GM21447 (cell line): ENCODE results near the gene PFAS.
"Not testable (repeated sequence)": the region's sequence is repeated elsewhere in the genome, so short reads cannot be mapped to it uniquely, and the experiment has no call there.

ENCODE experiments used
- ATAC-seq: cut with Tn5 transposase; IDR thresholded peaks from one replicate; pipeline ENCODE4 v1.9.1; 2021; ENCODE audit not compliant: unreplicated experiment

The PFAS gene

DNA sequence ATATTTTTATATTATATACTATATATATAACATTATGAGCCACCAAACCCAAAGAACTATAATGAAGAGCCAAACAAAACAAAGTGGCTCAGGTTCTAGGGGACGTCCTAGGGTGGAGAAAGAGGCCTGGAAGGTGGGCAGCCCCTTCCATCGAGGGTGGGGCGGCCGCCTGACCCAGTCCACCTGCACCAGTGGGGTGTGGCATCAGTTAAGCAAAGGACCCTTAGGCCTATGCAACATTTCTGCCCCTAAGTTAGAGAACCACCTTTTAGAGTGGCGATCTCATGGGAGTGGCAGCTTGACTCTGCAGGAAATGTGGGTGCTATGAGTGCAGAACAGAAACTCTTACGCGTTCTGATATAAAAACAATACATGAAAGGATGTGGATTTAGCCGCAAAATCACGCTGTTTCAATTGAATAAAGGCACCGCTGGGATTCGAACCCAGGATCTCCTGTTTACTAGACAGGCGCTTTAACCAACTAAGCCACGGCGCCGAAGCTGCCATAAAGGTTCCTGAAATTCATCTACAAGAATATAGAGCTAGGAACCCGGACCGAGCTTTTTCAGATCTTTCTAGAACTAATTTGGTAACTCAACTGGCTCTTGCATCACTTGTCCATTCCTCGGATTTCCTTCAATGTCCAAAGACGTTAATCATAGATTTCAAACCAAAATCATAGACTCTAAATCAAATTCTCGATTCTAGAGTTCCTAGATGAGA lies 23.1 kb upstream of the PFAS start:
- no peak for ATAC-seq

DNA sequence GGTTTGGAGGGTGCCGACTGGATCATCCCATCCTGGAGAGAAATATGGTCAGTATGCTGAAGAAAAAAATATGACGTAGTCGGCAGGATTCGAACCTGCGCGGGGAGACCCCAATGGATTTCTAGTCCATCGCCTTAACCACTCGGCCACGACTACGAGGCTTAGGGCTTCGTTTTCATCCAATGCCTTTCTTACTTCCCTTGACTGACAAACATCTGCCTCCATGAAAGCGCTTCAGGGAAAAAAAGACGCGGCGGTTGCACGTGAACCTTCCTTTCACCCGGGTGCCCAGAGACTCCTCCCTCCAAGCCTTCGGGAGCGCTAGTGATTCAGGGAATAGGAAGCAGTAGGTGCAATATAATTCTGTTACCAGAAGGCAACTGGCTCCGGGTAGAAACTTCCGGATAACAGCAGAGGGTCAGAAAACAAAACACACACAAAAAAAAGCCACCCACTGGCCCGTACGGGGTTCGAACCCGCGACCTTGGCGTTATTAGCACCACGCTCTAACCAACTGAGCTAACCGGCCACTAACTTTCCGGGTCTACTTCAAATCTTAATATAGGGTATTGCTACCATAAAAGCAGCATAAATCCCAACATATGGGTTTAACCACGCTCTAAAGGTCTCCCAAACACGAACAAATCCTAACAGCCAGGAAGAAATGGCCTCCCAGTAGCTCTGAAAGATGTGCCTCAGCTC lies 22.4 kb upstream of the PFAS start:
- ATAC-seq, result no peak

DNA sequence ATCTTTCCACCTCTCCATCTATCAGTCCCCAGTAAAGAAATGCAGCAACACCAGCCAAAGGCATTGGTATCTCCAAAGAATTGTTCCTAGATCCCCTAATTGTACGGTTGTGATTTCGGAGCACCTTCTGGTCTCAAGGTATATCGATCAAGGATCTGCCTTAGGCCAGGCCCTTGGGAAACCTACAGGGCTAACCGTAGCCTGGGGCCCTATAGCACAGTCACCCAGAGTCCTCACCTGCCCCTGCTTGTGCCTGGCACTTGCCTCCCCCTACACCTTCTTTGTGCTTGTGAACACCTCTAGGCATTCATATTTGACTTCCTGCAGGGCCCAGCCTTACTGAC lies 21.9 kb upstream of the PFAS start:
- no peak for ATAC-seq

DNA sequence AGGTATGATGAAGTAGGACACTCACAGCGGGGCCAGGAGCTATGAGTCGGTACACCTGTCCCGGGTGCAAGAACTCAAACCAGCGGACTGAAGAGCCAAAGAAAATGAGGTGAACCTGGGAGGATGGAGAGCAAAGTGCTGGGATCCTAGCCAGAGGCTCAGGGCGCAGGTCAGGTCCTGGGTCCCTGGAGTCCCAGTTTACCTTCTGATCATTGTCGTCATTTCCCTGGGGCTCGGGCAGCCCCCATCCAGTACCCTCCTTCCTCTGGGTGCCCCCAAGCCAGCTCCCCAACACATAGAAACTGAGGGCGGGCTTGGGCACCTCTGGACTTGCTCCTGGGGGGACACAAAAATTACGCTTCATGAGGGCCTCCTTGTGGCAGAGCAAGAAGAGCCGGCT lies 17.4 kb upstream of the PFAS start:
- no peak for ATAC-seq

DNA sequence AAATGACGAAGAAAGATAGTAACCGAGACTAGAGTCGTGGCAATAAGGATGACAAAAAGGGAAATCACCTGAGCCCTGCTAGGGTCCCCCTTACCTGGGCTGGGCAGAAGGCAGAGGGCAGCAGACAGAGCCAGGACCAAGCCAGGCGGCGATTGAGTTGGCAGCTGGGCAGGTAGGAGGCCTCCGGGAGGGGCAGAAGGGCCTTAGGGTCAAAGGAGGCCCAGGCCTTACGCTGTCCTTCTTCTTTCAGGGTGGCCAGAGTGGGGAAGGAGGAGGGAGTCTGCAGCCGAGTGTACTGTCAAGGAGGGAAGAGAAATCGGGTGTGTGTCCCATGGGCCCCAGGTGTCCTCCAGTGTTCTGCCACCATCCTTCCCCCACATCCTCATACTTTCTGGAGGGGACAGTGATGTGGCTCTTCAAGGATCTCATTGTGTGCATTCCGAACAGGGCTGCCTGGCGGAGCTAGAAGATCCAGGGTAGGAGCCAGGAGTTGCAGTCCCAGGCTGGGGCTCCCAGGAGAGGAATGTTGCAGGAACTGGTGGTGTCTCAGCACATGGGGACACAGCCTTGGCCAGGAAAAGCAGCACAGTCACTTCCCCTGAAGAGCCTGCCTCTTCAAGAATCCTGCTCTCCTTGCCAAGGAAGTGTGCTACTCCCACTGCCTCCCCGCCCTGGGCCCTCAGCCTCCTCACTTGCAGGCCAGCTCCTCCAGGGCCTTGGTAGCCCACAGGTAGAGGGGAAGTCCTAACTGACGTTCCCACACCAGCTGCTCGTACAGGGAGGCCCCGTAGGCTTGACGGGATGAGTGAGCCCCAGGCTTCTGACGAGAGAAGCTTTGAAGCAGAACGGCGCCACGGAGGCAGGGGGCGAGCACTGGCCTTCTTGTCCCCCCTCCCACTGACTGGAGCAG lies 14.5 kb upstream of the PFAS start:
- ATAC-seq, result no peak

DNA sequence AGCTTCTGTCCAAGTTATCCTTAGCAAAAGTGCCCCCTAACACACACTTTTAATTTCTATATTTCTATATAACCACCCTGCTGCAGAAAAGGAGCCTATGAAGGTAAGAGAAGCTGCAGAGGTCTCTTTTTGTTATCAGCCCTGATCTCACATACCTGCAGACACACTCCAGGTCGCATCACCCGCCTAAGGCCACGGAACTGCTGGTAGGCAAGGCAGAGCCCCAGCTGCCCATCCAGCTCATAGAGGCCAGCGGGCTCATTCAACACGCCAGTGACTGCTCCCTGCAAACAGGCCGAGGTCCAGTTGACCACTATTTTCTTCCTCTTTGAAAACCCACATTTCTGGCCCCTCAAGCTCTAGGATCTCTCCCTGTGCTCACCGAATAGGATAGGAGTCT lies 13.4 kb upstream of the PFAS start:
- no peak for ATAC-seq

DNA sequence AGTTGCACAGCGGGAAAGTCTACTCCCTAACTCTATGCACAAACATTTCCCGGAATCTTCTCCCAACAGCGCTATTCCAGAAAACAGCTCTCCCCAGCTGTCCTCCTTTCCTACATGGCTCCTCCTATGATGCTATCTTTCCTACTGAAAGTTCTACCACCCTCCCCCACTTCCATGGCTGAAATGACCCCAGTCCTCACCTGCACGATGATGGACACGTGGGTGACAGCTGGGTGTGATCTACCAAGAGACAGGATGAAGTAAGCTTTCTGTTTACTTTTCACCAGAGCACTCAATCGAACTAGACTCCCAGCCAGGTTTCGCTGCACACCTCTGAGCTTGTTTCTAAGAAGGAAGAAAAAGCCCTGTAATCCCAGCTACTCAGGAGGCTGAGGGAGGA lies 11.9 kb upstream of the PFAS start:
- ATAC-seq, result no peak

DNA sequence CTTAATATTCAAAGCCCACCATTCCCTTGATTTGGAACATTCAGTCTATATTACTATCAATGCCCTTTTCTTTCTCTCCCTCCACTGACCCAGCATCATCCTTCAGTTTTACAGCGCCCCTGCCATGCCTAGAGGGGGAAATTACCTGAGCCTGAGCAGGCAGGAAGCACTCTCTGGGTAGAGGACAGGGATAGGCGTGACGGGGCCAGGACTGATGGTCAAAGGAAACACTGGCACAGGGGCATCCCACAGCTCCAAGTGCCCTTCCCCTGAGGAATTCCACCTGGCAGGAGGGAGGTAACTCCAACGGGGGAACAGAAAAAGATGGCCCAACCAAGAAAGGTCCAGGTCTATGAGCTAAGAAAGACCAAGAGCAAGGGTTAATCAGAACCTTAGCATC lies 11.2 kb upstream of the PFAS start:
- no peak for ATAC-seq

DNA sequence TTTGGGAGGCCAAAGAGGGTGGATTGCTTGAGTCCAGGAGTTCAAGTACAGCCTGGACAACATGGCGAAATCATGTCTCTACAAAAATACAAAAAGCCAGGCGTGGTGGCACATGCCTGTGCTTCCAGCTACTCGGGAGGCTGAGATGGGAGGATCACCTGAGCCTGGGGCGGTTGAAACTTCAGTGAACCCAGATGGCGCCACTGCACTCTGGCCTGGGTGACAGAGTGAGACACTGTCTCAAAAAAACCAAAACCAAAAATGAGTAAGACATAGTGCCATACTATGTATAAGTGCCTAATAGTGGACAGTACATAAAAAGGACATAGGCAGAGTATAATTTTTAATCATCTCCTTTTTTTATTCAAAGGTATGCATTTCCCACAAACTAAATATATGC lies 5.3 kb upstream of the PFAS start:
- ATAC-seq, result no peak

DNA sequence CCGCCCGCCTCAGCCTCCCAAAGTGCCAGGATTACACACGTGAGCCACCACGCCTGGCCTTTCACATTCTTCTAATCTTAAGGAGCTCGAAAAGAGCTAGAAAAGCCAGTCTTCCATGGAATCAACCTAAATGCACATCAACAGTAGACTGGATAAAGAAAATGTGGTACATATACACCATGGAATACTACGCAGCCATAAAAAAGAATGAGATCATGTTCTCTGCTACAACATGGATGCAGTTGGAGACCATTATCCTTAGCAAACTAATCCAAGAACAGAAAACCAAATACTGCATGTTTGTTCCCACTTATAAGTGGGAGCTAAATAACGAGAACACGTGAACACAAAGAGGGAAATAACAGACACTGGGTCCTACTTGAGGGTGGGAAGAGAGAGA lies 4.3 kb upstream of the PFAS start:
- no peak for ATAC-seq

DNA sequence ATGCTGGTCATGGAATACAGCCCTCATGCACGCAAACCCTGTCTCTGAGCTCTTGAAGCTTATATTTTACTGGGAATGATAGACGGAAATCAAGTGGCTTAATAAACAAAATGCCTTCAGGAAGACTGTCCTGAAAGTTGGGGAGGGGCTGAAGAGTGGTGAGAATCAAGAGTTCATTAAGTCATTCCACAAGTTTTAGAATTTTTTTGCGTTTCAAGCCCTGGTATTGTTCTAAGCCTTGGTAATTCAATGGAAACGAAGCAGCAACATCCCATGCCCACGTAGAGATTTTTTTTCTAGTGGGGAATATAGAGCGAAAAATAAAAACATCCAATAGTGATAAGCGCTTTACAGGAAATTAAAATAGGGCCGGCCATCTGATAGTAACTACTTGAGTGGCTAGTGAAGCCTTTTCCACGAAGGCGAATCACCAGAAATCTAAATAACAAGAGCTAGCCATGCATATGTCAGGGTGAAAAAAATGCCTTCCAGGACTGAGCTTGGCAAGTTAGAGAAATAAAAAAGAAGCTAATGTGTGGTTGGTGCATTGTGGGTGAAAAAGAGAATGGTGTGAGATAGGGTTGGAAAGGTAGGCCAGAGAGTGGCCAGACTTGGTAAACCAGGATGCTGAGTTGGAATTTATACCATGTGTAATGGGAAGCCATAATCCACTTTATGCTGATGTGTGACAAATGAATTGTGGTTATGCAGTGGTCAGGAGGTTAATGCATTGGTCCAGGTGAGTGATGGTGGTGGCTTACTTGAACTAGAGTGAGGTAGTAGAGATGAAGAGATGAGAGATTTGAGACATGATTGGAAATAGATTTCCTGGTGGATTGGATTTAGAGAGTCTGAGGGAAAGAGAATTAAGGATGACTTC lies 772 bp downstream of the PFAS start:
- no peak for ATAC-seq

DNA sequence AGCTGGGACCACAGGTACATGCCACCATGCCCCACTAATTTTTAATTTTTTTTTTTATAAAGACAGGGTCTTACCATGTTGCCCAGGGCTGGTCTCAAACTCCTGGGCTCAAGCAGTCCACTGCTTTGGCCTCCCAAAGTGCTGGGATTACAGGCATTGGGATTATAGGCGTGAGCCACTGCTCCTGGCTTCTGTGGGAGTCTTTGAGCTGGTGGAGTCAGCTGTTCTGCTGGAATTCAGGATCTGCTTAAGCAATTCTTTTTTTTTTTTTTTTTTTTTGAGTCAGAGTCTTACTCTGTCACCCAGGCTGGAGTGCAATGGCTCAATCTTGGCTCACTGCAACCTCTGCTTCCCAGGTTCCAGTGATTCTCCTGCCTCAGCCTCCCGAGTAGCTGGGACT lies 2.3 kb downstream of the PFAS start:
- ATAC-seq, result not testable (repeated sequence)

DNA sequence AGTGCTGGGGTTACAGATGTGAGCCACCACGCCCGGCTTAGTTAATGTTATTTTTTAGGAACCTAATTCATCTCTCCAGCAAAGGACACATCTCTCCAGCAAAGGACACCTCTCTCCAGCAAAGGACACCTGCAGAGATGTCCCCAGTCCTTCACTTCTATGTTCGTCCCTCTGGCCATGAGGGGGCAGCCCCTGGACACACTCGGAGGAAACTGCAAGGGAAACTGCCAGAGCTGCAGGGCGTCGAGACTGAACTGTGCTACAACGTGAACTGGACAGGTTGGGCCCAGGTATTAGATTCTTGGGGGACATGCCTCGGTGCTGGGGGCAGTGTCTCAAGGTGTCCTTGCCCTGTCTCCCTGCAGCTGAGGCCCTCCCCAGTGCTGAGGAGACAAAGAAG lies 4.7 kb downstream of the PFAS start:
- ATAC-seq, result no peak

DNA sequence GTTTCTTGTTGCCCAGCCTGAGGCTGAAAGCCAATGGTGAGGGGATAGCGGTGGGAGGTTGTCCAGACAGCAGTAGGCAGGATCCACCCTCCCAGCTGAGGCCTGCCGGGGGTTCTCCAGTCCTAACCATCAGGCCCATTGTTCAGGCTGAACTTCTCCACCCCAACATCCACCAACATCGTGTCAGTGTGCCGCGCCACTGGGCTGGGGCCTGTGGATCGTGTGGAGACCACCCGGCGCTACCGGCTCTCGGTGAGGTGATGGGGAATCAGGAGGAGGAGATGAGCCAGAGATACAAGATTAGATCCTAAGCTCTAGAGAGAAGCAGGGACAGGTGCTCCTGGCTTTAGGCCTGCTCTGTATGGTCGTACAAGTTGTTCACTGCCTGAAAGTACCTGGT lies 5.8 kb downstream of the PFAS start:
- ATAC-seq, result no peak

DNA sequence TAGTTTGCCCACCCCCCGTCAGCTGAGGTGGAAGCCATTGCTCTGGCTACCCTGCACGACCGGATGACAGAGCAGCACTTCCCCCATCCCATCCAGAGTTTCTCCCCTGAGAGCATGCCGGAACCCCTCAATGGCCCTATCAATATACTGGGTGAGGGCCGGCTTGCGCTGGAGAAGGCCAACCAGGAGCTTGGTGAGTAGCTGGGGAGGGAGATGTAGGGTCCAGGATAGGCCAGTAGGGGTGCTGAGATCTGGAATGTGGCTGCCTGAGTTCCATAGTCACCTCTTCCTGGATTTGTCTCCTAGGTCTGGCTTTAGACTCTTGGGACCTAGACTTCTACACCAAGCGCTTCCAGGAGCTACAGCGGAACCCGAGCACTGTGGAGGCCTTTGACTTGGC lies 6.4 kb downstream of the PFAS start:
- no peak for ATAC-seq

DNA sequence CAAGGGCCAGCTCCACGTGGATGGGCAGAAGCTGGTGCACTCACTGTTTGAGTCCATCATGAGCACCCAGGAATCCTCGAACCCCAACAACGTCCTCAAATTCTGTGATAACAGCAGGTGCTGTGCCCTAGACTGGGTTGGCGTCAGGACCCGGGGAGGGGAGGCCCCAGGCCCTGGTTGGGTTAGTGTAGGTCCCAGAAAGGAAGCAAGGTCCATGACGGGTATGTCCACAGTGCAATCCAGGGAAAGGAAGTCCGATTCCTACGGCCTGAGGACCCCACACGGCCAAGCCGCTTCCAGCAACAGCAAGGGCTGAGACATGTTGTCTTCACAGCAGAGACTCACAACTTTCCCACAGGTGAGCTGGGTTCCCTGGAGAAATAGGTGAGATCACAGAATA lies 7.2 kb downstream of the PFAS start:
- no peak for ATAC-seq

DNA sequence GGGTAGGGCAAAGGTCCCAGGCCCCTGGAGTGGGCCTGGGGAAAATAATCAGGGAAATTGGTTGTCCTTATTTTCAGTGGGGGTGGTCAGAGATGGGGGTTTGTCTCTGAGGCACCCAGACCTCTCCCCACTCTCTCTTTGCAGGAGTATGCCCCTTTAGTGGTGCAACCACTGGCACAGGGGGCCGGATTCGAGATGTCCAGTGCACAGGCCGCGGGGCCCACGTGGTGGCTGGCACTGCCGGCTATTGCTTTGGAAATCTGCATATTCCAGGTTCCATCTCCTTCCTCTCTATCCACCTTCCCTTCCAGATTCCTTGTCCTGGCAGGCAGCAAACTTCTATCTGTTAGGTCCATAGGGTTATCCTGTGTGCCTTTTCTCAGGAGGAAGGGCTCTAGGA lies 7.6 kb downstream of the PFAS start:
- no peak for ATAC-seq

DNA sequence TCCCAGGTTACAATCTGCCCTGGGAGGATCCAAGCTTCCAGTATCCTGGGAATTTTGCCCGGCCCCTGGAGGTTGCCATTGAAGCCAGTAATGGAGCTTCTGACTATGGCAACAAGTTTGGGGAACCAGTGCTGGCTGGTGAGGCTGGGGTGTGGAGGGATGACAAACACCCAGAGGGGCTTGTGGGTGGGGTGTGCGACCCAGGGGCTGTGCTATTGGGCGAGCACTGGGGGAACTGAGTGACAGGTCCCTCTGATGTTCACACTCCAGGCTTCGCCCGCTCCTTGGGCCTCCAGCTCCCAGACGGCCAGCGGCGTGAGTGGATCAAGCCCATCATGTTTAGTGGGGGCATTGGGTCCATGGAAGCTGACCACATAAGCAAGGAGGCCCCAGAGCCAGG lies 8.7 kb downstream of the PFAS start:
- ATAC-seq, result no peak

DNA sequence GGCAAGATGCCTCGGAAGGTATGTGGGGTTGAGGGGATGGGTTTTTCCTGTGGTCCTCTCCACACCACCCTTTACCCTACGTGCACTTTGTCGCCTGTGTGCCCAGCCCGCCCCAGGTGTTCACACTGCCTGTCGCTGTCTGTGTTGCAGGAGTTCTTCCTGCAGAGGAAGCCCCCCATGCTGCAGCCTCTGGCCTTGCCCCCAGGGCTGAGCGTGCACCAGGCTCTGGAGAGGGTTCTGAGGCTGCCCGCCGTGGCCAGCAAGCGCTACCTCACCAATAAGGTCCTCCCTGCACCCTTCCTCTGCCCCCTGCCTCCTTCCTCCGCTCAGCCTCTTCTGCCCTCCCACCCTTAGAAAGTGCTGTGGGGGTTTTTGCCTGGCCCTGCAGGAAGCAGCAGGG lies 15.2 kb downstream of the PFAS start:
- ATAC-seq, result no peak

DNA sequence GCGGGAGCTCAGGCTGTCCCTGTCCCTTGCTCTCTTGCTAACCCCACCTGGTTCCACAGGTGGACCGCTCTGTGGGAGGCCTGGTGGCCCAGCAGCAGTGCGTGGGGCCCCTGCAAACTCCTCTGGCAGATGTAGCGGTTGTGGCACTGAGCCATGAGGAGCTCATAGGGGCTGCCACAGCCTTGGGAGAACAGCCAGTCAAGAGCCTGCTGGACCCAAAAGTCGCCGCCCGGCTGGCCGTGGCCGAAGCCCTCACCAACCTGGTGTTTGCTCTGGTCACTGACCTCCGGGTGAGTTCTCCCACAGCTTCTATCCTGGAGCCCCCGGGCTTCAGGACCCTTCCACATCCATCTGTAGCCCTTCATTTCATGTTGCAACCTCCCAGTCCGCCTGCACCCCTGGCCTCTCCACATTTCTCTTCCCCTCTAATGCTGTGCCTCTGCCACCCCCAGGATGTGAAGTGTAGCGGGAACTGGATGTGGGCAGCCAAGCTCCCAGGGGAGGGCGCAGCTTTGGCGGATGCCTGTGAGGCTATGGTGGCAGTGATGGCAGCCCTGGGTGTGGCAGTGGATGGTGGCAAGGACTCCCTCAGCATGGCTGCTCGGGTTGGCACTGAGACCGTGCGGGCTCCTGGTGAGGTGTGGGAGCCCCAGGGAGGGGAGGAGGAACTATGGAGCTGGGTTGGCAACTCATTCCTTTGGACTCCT lies 15.9 kb downstream of the PFAS start:
- no peak for ATAC-seq
